ENCODE results near the gene OR10J1.
"Not testable (repeated sequence)": the region's sequence is repeated elsewhere in the genome, so short reads cannot be mapped to it uniquely, and the experiment has no call there.

GRCh38 chr1:159449605-159450004 lies 10.1 kb downstream of the OR10J1 start:
- not testable (repeated sequence) for TF ChIP-seq CTCF (conservative IDR thresholded peaks at IDR 0.05; ENCODE audit: low read length); EZH2phosphoT487 (IDR thresholded peaks at IDR 0.05; ENCODE audit: borderline replicate concordance)
